Peyer's patch (tissue), 4 donors: ENCODE results near the gene GTF3C2.

ENCODE experiments used
- CTCF ChIP-seq, 6 experiments: fragments of 450-650 bp in 4 of 6; fragments of 200-600 bp in 2 of 6; sonication (generic) in 1 of 6; IDR thresholded peaks; one replicate each; pipeline ENCODE4 v1.5.1; 2017 to 2019; ENCODE audit warnings: antibody characterized with exemption in 6 of 6, mild to moderate bottlenecking in 3 of 6, moderate library complexity in 1 of 6
- POLR2A ChIP-seq, 2 donors: fragments of 450-650 bp; IDR thresholded peaks; one replicate each; pipeline ENCODE4 v1.5.1; 2017; ENCODE audit warnings: antibody characterized with exemption in 2 of 2, mild to moderate bottlenecking in 2 of 2, moderate library complexity in 2 of 2

GRCh38 chr2:27322766-27323595 is 33.6 kb downstream of the GTF3C2 start, which contains the start of gene MPV17:
- TF ChIP-seq POLR2A (IDR thresholded peaks at IDR 0.05) = peak; percentile 53 to 83
- no peak for TF ChIP-seq CTCF (IDR thresholded peaks at IDR 0.05)
